DOHH2 (cell line): ENCODE measurements around the gene TKT.

Experiments used
- EZH2phosphoT487 ChIP-seq: fragments of 200-600 bp; sonication (generic); IDR thresholded peaks from 2 replicates; pipeline ENCODE4 v1.6.1; 2017; ENCODE audit warnings: borderline replicate concordance, mild to moderate bottlenecking, antibody characterized with exemption, low read length, moderate library complexity, mixed read lengths
- TF ChIP-seq, protein P1 (sequence below): fragments of 200-600 bp; sonication (generic); IDR thresholded peaks from one replicate; pipeline ENCODE4 v1.5.1; 2014; ENCODE audit warnings: antibody characterized with exemption, mild to moderate bottlenecking, low read depth, low read length; ENCODE audit not compliant: poor library complexity, severe bottlenecking

DNA sequence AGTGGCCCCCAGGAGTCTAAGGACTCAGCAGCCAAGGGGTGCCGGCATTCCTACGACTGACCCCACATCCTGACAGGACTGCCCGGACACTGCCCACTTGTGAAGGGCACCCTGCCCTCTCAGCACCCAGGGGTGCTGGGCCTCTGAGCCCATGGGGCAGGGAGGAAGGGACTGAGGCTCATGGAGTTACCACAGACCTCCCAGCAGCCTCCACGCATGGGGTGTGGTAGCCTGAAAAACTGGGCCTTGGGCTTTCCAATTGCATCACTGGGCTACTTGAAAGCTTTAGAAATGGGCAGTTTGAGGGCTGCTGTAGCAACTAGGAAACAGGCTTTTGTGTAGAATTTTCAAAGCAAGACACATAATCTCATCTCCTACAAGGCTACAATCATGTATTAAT lies 13.2 kb downstream of the TKT start:
- TF ChIP-seq, protein P1, sequence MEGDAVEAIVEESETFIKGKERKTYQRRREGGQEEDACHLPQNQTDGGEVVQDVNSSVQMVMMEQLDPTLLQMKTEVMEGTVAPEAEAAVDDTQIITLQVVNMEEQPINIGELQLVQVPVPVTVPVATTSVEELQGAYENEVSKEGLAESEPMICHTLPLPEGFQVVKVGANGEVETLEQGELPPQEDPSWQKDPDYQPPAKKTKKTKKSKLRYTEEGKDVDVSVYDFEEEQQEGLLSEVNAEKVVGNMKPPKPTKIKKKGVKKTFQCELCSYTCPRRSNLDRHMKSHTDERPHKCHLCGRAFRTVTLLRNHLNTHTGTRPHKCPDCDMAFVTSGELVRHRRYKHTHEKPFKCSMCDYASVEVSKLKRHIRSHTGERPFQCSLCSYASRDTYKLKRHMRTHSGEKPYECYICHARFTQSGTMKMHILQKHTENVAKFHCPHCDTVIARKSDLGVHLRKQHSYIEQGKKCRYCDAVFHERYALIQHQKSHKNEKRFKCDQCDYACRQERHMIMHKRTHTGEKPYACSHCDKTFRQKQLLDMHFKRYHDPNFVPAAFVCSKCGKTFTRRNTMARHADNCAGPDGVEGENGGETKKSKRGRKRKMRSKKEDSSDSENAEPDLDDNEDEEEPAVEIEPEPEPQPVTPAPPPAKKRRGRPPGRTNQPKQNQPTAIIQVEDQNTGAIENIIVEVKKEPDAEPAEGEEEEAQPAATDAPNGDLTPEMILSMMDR, result no peak
- TF ChIP-seq EZH2phosphoT487, result no peak
